GM21360 (cell line): ENCODE measurements around the gene ERMARD.

Experiments
- ATAC-seq: cut with Tn5 transposase; IDR thresholded peaks from one replicate; pipeline ENCODE4 v1.9.1; 2021; ENCODE audit warnings: mild to moderate bottlenecking, moderate library complexity; ENCODE audit not compliant: unreplicated experiment

The ERMARD gene

GRCh38 chr6:169824848-169825557, 73.6 kb downstream of the ERMARD start:
- no peak for ATAC-seq

DNA sequence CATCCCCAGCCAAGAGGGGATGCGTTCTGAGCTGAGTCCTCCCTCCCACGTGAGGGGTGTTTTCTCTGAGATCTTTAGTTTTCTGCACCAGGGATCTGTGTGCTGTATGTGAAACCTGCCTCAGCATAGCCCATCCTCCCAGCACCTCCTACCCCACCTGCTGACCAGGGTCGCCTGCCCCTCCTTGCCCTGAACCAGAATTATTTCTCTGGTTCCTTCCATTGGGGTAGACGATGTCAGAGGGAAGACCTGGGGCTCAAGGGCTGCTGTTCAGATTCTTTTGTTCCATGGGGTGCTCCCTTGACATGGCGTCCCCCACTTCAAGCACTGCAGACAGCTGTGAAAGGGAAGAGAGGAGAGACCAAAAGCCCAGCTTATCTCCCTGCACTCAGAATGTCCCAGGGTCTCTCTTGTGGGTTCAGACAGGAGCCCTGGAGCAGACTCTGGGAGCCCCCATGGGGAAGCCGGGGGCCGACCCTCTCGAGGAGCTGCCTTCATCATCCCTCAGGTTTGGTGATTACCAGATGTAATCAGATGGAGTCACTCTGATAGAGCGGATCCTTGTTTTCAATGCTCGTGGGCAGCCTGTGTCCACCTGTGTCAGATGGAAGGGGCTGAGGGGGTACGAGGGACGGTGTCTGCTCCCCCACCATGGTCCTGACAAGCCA, 74.3 kb downstream of the ERMARD start:
- no peak for ATAC-seq

DNA sequence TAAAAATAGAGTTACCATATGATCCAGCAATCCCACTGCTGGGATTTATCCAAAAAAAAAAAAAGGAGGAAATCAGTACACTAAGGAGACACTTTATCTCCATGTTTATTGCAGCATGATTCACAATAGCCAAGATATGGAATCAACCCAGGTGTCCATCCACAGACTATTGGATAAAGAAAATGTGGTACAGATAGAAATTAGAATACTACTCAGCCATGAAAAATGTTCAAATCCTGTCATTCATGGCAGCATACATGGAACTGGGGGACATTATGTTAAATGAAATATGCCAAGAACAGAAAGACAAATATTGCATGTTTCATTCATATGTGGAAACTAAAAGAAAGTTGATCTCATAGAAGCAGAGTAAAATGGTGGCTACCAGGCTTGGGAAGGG, 75.3 kb downstream of the ERMARD start:
- ATAC-seq: no peak

- ATAC-seq: no peak
Observed at GRCh38 chr6:169827290-169827717, 75.9 kb downstream of the ERMARD start.

DNA sequence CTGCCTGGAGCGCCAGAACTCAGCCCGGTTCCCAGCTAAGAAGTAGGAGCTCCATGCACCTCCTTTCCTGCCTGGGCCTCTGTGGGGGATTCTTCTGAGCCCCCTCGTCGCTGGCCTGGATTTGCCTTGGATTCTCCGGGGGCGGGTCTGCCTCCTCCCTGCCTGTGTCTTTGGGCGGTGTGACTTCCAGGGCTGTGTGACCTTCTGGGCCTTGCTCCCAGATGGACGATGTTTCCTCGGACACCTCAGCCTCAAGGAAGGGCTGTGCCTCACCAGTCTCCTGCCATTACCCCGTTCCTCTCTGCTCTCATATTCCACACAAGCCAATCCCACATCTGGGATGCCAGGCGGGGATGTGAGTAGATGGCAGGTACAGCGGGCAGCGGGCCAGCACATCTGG, 76.8 kb downstream of the ERMARD start:
- no peak for ATAC-seq

- ATAC-seq: no peak
Observed at GRCh38 chr6:169829786-169830185, 78.4 kb downstream of the ERMARD start.

DNA sequence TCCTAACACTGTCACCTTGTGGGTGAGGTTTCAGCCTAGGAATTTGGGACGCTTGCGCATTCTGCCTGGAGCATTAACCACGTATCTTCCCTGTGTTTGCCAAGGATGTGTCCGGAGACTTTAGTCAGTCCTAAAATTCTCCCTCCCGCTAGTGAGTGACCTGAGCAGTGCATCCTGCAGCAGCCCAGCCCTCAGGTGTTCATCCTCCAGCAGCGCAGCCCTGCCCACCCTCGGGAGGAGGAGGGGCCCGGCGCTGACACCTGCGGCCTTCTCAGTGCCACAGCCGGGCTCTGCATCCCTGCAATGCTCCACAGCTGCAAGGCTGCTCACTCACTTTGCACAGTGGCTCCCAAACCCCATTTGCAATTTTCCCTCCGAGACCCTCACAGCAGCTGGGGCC, 79.5 kb downstream of the ERMARD start:
- ATAC-seq: no peak
